Stimulated activated CD8-positive, alpha-beta memory T cell treated with anti-CD3 and anti-CD28 coated beads, Interleukin-15, amount 100 ng/mL, for 48 hours (primary cell): ENCODE data around the gene CTDSPL.

Experiments used
- DNase-seq, 2 donors: peaks; one replicate each; pipeline ENCODE4 v3.0.0-alpha.2; 2020; ENCODE audit warnings: low read depth in 2 of 2

Gene CTDSPL

GRCh38 chr3:37891227-37891626, 29.5 kb downstream of the CTDSPL start:
- DNase-seq = no peak

DNA sequence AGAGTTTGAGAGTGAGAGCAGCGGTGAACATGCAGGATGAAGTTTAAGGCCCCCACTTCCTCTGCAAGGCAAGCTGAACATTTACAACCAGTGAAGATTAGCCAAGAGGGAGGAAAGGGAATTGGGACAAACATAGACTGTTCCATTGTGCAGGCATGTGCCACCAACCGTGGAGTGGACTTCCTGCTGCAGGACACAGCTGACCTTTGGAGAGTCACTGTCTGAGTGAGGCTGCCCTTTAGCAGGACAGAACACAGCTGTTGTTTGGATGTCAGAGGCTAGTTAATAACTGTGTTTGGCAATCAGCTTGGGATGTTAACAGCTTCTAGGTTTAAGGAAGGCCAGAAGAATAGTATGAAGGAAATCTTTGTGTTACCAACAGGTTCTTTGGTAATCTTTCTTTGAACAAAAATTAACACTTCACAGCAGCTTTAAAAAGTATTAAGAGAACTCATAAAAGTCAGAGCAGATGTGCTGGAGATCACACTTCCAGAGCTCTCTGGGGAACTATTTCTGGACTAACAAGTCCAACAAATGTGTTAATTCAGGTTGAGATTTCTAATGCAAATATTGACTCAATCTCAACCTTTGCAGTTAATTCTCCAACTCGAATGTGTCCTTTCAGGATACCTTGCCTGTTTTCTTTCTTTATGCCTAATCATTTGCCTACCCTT, 31.4 kb downstream of the CTDSPL start:
- no peak for DNase-seq

DNA sequence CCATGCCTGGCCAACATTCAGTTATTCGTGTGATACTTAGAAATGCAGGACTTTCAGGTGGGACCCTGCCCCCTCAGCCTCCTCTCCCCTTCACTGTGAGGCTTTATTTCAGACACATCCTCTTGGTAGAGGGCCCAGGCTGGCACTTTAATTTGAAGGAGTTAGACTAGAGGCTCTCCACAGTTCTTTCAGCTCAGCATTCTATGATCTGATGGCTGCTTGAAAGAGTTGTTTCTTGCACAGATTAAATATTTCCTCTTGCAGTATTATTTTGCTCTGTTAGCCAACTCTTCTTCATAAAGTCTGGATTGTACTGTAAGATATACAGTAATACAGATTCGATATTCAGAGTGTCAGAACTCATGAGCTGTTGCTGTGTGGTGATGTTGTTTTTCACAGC, 35.1 kb downstream of the CTDSPL start:
- DNase-seq = no peak

GRCh38 chr3:37897763-37898162, 36.1 kb downstream of the CTDSPL start:
- DNase-seq = no peak

GRCh38 chr3:37898424-37898823, 36.7 kb downstream of the CTDSPL start:
- DNase-seq = no peak

DNA sequence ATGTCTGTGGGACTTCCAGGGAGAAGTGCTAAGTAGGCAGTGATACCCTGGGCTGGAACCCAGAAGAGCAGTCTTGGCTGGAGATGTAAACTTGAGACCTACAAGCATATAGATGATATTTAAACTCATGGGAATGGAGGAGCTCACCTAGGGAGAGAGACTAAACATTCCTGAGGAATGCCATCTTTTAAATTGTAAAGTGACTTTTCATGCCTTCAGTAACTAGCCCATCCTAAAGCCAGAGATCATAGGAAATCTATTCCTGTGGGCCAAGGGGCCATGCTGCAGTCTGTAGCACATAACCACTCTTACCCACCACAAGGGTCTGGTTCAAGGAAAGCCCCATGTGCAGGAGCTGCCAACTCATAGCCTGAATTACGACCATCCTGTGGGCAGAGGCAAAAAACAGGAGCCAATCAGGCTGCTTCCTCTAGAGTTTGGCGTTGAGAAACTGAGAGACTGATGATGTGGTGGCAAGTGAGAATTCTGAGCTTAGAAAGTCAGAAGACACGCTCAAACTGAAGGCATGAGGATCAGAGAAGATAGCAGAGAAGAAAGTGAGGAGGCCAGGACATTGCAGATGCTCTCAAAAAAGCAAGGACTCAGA, 37.5 kb downstream of the CTDSPL start:
- peak; percentile 27 to 30 for DNase-seq

DNA sequence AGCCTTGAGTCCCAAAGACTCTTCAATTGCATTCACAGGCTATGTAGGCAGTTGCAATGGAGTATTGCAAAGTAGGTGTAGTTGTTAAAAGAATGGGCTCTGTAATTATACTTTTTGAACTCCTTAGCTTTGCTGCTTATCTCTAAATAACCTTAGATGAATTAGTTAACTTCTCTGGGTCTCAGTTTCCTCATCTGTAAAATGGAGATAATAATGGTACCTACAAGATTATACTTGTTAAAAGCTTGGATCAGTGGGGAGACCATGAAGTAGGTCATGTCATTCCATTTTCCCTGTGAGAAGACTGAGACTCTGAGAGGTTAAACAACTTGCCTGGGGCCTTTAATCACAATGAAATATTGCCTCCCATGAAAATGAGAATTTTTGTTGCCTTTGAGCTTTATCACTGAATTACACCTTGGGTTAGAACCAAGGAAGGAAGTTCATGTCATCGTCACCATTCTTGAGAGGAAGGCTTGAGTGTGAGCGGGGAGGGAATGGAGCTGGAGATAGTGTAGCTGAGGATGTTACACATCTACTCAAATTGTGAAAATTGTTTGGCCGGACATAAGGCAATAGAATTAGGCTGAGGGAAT, 38.1 kb downstream of the CTDSPL start:
- DNase-seq = no peak

DNA sequence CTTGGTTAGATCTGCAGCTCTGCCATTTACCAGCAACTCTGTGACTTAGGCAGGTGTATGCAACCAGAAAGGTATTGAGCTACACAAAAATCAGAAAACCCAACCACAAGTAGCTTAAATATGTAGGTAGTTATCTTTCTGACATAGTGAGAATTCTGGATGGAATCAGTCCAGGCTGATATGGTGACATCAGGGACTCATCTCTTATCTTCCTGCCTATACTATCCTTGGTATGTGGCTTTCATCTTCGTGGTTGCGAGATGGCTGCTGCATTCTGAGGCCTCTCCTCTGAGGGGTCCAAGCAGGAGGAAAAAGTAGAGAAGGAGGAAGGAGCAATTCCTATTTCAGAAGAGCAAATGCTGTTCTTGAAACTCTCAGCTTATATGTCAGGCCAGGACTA, 40.0 kb downstream of the CTDSPL start:
- no peak for DNase-seq

- no peak for DNase-seq
These were observed 41.0 kb downstream of the CTDSPL start for GRCh38 chr3:37902674-37903073.

DNA sequence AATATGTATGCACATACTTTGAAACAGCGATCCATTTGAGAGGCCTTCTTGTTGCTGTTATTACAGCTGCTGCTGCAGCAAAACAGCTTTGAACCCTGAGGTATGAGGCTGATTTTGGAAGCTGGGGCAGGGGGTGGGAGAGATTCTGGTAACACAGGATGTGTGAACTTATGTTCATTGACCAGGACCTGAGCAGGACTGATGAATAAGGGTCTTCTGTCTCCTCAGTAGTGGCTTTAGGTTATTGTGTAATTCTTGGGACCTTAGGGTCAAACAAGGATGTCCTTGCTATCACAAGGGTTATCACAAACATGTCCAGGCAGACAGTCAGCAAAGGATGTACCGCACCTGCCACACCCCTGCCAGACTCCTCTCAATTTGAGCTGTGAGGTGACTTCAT, 41.6 kb downstream of the CTDSPL start:
- DNase-seq = no peak

- DNase-seq = no peak
These were observed 42.1 kb downstream of the CTDSPL start for GRCh38 chr3:37903734-37904133.

DNA sequence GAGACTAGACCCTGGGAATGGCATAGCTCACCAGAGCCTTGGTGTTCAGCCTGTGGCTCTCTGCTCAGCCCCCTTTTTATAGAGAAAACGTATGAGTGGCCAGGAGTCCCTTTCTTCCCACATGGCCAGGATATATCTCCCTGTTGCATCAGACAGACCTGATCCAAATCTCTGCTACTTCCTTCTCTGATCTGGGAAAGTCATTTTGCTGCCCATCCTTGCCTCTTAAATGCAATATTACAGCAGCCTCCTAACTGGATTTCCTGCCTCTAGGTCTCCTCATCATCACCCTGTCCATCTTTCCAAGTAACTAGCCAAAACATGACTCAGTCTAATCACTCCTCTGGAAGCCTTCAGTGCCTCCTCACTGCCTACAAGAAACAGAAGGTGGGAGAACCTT, 42.9 kb downstream of the CTDSPL start:
- no peak for DNase-seq

DNA sequence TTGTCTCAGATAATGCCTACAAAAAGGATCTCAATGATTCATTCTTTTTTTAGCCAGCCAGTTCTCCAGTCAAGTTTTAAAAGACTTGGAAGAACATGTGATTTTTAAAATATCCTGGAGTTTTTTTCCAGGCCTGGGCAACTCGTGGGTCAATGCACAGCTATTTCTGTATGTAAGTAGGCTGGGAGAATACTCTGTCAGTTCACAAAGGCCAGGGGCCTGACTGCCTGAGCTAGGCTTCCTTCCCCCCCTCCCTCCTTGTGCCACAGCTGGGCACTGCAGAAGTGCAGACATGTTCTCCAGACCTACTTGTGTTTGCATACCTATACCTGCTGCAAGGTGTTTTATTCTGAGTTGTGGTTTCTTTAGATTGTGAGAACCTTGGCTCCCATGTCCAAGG, 43.7 kb downstream of the CTDSPL start:
- DNase-seq = no peak

GRCh38 chr3:37905987-37906674, 44.5 kb downstream of the CTDSPL start:
- DNase-seq = no peak

DNA sequence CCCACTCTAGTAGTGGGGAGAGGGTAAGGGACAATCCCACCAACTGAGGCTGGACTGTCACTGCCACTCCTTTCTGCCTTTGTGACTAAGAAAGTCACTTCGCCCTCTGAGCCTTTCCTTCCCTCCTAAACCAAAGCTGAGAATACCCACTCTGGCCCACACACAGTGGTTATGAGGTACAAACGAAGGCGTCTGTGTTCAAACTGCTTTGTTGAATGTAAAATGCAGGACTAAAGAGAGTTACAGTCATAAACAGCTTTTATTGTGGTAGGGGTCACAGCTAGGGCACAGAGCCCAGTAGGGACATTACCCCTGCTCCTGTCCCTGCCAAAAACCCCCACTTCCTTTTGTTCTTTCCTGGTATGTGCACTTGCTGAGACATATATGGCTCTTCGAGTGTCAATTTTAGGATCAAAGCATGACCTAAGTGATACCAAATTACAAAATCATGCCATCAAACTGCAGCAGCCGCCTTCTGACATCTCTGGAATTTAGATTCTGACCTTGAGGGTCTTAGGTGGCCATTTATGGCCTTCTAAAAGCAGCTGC, 45.1 kb downstream of the CTDSPL start:
- DNase-seq = no peak

- DNase-seq = no peak
These were observed 45.7 kb downstream of the CTDSPL start for GRCh38 chr3:37907371-37907770.

DNA sequence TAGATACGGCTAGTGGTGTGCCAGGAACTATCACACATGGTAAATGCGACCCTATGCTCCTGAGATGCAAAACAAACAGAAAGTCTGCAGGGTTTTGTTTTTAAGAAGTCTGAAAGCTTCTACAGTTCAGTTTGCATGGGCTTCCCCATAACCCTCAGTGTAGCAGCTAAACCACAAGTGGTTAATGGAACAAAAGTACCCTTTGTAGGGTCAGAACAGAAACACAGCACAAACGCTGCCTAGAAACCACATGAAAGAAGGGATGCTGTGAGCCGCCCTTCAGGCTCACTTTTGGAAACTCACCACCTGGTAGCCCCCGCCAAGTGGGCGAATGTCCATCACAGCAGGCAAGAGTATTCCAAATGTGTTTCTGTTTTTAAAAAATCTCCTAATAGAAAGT, 46.2 kb downstream of the CTDSPL start:
- peak in 1 of 2 donors; percentile 15 for DNase-seq

GRCh38 chr3:37909067-37909911, 47.6 kb downstream of the CTDSPL start:
- no peak for DNase-seq

- no peak for DNase-seq
These were observed 49.2 kb downstream of the CTDSPL start for GRCh38 chr3:37910671-37911400.

DNA sequence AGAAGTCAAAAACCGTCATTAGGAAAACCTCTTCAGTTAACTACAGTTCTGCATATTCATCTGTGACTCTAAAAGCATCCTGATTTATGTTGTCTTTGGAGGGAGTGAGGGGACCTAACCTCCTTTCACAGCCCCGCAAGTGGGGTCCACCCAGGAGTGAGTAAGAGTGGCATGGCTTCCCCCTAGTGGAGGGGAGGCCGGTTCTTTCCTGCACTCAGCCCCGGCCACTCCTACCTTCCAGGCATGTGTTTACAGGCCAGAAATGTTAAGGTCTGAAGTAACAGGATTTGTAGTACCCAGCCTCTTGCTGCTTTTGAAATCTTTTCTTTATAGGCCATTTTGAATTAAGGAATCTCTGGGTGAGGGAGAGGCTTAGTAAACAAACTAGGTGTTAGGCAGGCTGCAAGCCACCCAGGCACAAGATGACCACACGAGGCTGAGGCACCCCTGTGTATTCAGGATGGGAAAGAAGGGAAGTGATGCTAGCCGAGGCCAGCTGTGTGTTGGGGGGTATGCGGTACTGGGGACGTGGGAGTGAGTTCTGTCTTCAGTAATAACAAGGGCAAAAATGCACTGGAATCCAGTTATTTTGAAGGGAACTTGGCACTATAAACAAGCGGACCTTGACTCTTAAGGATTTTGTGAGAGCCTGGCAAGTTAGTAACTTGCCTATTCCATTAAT, 50.5 kb downstream of the CTDSPL start:
- no peak for DNase-seq
